T-helper 1 cell (primary cell): ENCODE data around the gene ATP5MC2.
"Not testable (repeated sequence)": the region's sequence is repeated elsewhere in the genome, so short reads cannot be mapped to it uniquely, and the experiment has no call there.

Experiments used
- DNase-seq, 5 donors: peaks; one replicate each; pipeline ENCODE4 v3.0.0-alpha.2; 2012 to 2020

Gene ATP5MC2

DNA sequence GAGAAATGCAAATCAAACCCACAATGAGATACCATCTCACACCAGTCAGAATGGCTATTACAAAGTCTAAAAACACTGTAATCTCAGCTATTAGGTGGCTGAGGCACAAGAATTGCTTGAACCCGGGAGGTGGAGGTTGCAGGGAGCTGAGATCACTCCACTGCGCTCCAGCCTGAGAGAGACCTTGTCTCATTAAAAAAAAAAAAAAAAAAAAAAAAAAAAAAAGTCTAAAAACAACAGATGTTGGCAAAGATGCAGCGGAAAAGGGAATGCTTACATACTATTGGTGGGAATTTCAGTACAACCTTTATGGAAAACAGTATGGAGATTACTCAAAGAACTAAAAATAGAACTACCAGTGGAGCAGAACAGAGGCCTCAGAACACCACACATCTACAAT, 30.7 kb downstream of the ATP5MC2 start:
- DNase-seq = no peak

DNA sequence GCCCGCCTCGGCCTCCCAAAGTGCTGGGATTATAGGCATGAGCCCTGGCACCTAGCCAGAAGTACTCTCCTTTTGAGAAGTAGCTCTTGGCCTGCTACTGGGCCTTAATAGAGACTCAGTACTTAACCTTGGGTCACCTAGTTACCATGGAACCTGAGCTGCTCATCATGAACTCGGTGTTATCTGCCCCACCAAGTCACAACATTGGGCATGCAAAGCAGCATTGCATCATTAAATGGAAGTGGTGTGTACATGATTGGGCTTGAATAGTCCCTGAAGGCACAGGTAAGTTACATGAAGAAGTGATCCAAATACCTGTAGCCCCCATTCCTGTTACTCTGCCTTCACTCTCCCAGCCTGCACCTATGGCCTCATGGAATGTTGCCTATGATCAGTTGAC, 31.8 kb downstream of the ATP5MC2 start:
- no peak for DNase-seq

GRCh38 chr12:53643232-53643979, 32.5 kb downstream of the ATP5MC2 start:
- DNase-seq = no peak

- DNase-seq = no peak
Observed at GRCh38 chr12:53638057-53638456, 37.8 kb downstream of the ATP5MC2 start.

GRCh38 chr12:53636641-53637040, 39.2 kb downstream of the ATP5MC2 start:
- DNase-seq = no peak

DNA sequence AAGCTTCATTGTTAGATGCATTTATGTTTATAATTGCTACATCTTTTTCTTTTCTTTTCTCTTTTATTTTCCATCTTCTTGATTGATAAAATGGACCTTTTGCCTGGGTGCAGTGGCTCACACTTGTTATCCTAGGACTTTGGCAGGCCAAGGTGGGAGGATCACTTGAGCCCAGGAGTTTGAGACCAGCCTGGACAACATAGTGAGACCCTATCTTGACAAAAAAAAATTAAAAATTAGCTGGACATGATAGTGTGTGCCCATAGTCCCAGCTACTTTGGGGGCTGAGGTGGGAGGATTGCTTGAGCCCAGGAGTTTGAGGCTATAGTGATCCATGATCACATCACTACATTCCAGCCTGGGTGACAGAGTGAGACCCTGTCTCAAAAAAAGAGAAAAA, 40.2 kb downstream of the ATP5MC2 start:
- DNase-seq = not testable (repeated sequence)

DNA sequence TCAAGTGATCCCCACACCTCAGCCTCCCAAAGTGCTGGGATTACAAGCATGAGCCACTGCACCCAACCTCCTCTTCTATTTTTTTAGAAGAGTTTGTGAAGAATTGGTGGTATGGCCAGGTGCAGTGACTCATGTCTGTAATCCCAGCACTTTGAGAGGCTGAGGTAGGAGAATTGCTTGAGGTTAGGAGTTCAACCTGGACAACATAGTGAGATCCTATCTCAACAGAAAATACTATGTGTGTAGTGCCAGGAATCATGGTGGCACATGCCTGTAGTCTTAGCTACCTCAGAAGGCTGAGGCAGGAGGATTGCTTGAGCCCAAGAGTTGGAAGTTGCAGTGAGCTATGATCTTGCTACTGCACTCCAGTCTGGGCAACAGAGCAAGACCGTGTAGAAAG, 44.2 kb downstream of the ATP5MC2 start:
- no peak for DNase-seq

DNA sequence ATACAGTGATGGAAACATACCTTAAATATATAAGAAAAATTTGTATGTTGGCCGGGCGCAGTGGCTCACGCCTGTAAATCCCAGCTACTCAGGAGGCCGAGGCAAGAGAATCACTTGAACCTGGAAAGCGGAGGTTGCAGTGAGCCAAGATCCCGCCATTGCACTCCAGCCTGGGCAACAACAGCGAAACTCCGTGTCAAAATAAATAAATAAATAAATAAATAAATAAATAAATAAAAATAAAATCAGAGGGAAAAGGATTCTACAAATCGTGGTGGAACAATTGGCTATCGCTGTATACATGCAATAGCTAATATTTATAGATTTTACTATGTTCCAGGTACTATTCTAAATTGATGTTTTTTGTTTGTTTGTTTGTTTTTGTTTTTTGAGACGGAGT, 48.0 kb downstream of the ATP5MC2 start:
- DNase-seq = no peak

GRCh38 chr12:53626702-53627169, 49.1 kb downstream of the ATP5MC2 start:
- no peak for DNase-seq

- DNase-seq = peak; percentile 93 to 98 (median 97)
Observed at GRCh38 chr12:53625946-53626701, 49.8 kb downstream of the ATP5MC2 start, which contains the start of gene ATF7. Gene ATF7, minus strand, starts transcription at chr12:53626382. Its CDS starts 25,382 bp downstream, at chr12:53601000.

GRCh38 chr12:53625373-53625945, 50.4 kb downstream of the ATP5MC2 start:
- DNase-seq = no peak

GRCh38 chr12:53624956-53625355, 50.9 kb downstream of the ATP5MC2 start:
- no peak for DNase-seq

- DNase-seq = no peak
Observed at GRCh38 chr12:53624458-53624857, 51.4 kb downstream of the ATP5MC2 start.

DNA sequence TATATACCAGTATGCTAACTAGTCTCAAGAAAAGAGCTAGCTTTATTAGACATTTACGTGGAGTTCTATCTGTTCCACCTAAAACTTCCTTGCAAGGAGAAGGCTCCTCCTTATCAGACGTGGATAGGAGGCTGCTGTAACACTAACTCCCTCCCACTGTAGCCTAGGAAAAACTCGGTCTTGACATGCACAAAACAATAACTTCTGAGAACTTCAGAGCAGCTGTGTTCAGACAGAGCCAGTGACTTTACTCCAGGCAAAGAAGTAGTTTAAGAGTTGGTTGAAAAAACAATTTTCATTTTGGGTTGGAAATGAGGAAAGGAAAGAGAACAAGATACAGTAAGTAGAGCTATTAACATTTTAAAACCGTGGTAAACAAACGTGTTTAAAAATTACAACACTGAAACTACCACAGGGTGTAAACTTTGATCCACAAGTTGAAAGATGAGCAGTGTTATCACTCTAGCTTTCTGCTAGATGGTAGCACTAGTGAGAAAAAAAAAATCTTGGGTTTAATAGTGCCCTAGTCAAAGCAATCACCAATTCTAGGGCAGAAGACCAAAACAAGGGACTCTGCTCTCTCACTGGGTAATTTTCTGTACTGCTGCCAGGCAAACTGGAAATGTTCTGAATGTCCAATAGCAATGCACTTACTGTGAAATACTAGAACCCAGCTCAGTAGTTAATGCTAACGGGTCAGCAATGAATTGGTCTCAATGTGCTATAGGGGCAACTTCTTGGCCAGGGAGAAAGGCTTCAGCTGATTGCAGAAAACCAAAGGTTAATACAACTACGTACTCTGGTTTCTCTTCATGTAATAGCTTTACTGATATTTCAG, 52.1 kb downstream of the ATP5MC2 start:
- no peak for DNase-seq

- DNase-seq = no peak
Observed at GRCh38 chr12:53622724-53623123, 53.2 kb downstream of the ATP5MC2 start.

DNA sequence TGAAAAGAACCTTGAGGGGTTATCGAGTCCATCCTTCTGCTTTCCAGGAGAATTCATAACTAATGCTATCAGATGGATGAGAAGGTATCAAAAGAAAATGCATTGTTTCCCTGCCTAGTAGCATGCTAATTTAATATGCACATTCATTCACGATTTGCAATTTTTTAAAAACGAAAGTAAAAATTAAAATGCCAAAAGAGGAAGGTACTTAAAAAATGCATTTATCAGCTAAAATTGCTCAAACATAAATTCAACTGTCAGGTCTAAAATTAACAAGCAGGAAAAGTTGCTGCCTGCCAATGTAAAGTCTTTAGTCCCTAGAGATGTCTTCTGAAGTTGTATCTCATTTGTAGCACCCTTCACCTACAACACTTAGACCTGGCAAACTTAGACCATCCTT, 57.6 kb downstream of the ATP5MC2 start:
- DNase-seq = no peak

- DNase-seq = no peak
Observed at GRCh38 chr12:53617700-53618099, 58.2 kb downstream of the ATP5MC2 start.

DNA sequence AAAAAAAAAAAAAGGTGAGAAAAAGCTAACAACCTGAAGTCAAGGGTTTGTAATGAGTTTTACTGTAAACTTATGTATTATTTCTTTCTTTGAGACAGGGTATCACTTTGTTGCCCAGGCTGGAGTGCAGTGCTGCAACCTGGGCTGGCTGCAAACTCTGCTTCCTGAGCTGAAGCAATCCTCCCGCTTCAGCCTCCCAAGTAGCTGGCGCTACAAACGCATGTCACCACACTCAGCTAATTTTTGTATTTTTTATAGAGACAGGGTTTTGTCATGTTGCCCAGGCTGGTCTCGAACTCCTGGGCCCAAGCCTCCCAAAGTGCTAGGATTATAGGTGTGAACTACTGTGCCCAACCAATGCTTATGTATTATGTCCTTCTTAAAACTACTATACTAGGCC, 58.9 kb downstream of the ATP5MC2 start:
- no peak for DNase-seq
